Stimulated activated CD8-positive, alpha-beta memory T cell treated with anti-CD3 and anti-CD28 coated beads, Interleukin-7, amount 100 ng/mL, for 1 hour (primary cell): ENCODE results near the gene FARP1.
"Not testable (repeated sequence)": the region's sequence is repeated elsewhere in the genome, so short reads cannot be mapped to it uniquely, and the experiment has no call there.

Experiments used
- DNase-seq, 2 donors: peaks; one replicate each; pipeline ENCODE4 v3.0.0-alpha.2; 2020; ENCODE audit warnings: low read depth in 2 of 2

Gene FARP1

GRCh38 chr13:98228661-98229341, 85.9 kb downstream of the FARP1 start:
- no peak for DNase-seq

GRCh38 chr13:98230762-98231161, 87.9 kb downstream of the FARP1 start:
- DNase-seq = not testable (repeated sequence)

GRCh38 chr13:98232456-98232855, 89.6 kb downstream of the FARP1 start:
- no peak for DNase-seq

- DNase-seq = no peak
Measured at GRCh38 chr13:98233127-98233526, 90.2 kb downstream of the FARP1 start.

GRCh38 chr13:98234348-98234747, 91.5 kb downstream of the FARP1 start:
- DNase-seq = no peak

GRCh38 chr13:98236197-98236596, 93.3 kb downstream of the FARP1 start:
- no peak for DNase-seq

GRCh38 chr13:98237331-98237730, 94.4 kb downstream of the FARP1 start:
- no peak for DNase-seq

- no peak for DNase-seq
Measured at GRCh38 chr13:98239162-98240076, 96.5 kb downstream of the FARP1 start.

GRCh38 chr13:98240135-98240534, 97.2 kb downstream of the FARP1 start:
- DNase-seq = no peak

- DNase-seq = no peak
Measured at GRCh38 chr13:98240974-98241373, 98.1 kb downstream of the FARP1 start.

GRCh38 chr13:98241976-98242375, 99.1 kb downstream of the FARP1 start:
- DNase-seq = no peak

GRCh38 chr13:98242403-98242802, 99.5 kb downstream of the FARP1 start:
- no peak for DNase-seq

- no peak for DNase-seq
Measured at GRCh38 chr13:98243929-98244272, 101.0 kb downstream of the FARP1 start.

- DNase-seq = no peak
Measured at GRCh38 chr13:98246538-98247172, 103.8 kb downstream of the FARP1 start.

- DNase-seq = no peak
Measured at GRCh38 chr13:98251708-98252107, 108.8 kb downstream of the FARP1 start.

- DNase-seq = no peak
Measured at GRCh38 chr13:98252931-98253470, 110.1 kb downstream of the FARP1 start.

- DNase-seq = no peak
Measured at GRCh38 chr13:98253526-98253925, 110.6 kb downstream of the FARP1 start.

GRCh38 chr13:98254513-98254912, 111.6 kb downstream of the FARP1 start:
- DNase-seq = no peak

- DNase-seq = no peak
Measured at GRCh38 chr13:98258226-98258625, 115.3 kb downstream of the FARP1 start.

GRCh38 chr13:98260357-98261164, 117.7 kb downstream of the FARP1 start:
- DNase-seq = no peak

GRCh38 chr13:98261165-98261702, 118.3 kb downstream of the FARP1 start:
- no peak for DNase-seq
